Renal cortical epithelial cell (primary cell): ENCODE measurements around the gene GSE1. TPM values are rescaled to one million over a fixed set of nuclear protein-coding genes. Genes with fewer than 3 reads are reported as not detected.
"Not testable (repeated sequence)": the region's sequence is repeated elsewhere in the genome, so short reads cannot be mapped to it uniquely, and the experiment has no call there.

Experiments used
- DNase-seq: peaks from one replicate; pipeline ENCODE4 v3.0.0-alpha.2; 2011; ENCODE audit warnings: low read depth
- total RNA-seq: library from RNA; depleted of rRNA; stranded (reverse); fragments of >200 nt; gene quantifications from 2 replicates; pipeline ENCODE4 v1.2.3, GENCODE V29; 2014

GSE1 gene
- total RNA-seq, 1 donor from 2014 or later, result 44.6 TPM

DNA sequence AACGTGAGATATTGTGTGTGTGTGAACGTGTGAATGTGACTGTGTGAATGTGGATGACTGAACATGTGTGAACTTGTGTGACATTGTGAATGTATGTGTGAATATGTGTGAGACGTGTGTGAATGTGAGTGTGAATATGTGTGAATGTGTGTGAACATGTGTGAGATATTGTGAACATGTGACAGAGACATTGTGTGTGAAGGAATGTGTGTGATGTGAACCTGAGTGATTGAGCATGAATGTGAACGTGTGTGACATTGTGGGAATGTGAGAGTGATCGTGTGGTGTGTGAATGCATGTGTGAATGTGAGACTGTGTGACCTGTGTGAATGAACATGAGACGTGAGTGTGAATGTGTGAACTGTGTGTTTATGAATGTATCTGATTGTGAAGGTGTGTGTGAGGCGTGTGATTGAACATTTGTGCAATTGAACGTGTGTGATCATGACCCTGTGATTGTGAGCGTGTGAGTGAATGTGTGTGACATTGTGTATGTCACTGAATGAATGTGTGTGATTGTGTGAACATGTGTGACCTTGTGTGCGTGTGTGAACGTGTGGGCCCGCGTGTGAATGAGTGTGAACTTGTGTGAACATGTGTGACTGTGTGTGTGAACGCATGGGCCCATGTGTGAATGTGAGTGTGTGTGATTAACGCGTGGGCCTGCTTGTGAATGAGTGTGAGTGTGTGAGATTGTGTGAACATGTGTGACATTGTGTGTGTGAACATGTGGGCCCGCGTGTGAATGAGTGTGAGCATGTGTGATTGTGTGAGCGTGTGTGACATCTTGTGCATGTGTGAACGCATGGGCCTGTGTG, 23.2 kb upstream of the GSE1 start:
- no peak for DNase-seq

DNA sequence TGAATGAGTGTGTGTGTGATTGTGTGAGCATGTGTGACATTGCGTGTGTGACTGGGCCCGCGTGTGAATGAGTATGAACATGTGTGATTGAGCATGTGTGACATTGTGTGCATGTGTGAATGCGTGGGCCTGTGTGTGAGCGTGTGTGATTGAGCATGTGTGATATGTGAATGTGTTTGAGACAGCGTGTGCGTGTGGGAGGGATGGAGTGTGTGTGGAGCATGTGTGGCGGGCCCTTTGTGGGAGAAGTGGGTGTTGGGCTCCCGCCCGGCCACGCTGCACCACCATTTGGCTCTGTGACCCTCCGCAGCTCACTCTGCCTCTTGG, 22.7 kb upstream of the GSE1 start:
- DNase-seq, result no peak

DNA sequence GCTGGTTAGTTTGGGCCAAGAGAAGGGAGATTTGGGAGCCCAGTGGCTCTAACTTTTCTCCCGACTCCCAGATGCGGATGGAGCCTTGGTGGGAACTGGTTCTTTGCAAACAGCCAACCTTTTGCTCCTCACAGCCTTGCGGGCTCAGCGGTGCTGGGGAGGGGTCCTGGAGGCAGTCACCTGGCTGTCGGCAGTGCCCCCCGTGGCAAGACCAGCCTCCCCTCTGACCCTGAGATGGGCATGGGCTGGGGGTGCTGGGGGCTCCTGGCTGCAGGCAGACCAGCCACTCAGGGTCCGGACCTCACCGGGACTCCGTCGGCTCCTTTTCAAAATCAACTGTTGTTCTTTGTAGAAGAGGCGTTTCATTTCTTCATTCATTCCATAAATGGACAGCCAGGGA, 21.7 kb upstream of the GSE1 start:
- no peak for DNase-seq

DNA sequence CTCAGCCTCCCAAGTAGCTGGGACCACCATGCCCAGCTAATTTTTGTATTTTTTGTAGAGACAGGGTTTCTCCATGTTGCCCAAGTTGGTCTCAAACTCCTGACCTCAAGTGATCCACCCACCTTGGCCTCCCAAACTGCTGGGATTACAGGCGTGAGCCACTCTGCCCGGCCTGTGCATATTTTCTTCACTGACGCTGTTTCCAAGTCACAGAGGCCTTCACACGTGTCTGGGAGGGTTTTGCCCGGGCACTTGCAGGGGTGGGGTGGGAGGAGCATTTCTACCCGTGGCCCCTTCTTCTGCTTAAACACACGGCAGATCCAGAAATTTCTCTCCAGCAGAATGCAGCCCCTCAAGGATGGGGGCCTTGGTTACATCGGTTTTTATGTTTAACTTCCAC, 20.8 kb upstream of the GSE1 start:
- not testable (repeated sequence) for DNase-seq

DNA sequence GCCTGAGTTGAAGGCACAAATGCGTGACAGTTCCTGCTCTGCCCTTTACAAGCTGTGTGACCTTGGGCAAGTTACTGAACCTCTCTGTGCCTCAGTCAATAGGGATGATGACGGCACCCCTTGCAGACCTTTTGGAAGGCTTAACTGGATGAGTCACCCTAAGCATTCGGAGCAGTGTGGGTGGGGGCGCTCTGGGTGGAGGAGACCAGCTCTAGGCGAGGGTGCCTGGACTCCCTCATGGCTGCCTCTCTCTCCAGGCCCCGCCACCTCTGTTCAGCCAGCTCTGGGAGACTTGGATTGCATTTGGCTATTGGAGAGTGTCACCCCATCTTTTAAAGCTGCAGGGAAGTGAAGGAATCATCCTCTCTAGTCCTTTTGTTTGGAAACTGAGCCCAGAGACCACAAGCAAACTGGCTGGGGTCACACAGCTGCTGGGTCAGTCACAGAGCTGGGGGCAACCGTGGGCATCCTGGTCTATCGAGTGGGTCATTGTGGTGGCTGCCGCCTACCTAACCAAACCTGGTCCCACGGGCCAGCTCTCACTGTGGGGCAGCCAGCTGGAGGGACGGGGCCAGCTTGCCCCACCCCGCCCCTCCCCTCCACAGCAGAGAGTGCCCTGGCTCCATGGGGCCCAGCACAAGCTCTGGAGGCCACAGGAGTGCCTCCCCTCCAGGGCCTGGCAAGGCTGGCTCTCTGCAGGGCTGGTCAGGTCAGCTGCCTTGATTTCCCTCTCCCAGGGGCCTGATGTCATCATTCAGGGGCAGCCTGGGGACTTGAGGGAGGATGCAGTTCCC, 20.2 kb upstream of the GSE1 start:
- DNase-seq, result no peak

DNA sequence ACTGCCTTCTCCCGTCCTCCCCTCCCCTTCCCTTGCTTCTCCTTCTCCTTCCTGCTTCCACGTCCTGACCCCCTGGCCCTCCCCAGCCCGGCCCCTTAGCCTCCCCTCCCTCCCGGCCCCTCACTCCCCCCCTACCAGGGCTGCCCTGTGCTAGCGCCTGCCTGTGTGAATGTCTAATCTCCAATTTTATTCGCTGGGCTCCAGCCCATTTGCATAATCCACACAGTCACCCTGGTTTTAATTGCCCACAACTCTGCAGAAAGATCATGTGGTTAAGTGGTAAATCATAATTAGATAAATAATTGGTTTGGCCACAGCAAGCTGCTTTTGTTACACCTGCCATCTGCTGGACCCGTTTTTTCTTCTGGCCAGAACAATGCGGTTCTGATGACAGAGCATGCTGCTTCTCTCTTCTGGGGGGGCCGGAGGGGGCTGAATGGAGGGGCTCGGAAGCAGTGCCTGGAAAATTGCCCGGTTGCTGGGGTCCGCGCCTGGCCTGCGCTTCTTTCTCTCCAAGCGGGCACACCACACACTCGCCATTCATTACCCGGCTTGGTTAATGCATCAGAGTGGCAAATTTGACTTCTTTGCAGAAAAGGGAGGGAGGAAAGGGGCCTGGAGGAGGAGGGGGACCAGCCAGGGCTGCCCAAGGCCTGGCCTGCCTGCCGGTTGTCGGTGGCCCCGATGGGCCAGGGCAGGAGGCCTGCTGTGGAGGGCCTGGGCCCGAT, 19.5 kb upstream of the GSE1 start:
- no peak for DNase-seq

DNA sequence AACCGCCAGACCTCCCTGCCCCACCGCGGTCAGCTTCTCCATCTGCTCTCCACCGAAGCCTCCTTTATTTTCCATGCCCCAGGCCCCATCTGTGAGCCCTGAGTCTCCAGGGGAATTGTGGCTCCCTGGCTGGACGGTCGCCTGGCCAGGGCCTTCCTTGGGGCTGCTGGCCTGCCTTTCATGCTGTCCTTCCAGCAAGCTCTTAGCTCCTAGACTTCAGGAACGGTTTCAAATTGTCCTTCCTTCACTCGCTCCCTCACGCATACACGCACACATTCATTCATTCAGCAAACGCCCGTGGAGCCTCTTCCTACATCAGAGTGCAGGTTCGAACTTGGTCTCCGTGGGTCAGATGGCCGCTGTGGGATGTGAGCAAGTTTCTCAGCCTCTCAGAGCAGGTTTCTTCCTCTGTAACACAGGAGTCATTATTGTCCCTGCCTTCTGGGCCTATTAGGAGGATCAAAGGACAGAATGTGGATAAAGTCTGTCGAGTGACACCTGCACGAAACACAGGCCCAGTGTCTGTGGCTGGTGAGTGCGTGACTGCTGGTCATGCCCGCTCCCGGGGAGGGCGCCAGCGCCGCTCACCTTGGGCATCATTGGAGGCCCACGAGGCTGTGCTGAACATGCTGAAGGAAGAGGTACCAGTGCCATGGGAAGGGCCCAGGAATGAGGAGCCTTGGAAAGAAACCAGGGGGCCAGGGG, 18.7 kb upstream of the GSE1 start:
- no peak for DNase-seq

DNA sequence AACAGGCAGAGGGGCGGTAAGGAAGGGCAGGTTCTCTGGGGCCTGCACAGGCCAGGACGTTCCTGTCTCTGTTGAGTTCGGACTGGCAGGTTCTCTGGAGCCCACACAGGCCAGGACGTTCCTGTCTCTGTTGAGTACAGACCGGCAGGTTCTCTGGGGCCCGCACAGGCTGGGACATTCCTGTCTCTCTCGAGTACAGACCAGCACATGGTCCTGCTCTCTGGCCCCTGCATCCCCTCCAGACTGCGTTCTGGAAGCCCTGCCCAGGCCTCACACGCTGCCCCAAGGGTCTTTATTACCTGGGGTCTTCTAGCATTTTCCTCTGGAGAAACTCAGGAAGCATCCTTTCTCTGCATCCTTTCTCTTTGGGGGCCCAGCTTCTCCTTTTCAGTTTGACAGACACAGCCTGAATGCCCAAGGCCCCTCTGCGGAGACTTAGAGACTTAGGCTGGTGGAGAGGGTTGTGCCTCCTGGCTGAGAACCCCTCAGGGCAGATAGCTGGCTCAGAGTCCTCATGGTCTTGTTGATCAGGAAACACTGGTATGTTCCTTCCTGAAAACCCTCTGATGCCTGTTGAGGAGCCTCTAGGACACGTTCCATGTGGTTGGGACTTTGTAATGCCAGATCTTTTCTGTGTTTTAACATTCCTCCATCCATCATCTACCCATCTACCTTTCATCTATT, 18.0 kb upstream of the GSE1 start:
- DNase-seq, result no peak

DNA sequence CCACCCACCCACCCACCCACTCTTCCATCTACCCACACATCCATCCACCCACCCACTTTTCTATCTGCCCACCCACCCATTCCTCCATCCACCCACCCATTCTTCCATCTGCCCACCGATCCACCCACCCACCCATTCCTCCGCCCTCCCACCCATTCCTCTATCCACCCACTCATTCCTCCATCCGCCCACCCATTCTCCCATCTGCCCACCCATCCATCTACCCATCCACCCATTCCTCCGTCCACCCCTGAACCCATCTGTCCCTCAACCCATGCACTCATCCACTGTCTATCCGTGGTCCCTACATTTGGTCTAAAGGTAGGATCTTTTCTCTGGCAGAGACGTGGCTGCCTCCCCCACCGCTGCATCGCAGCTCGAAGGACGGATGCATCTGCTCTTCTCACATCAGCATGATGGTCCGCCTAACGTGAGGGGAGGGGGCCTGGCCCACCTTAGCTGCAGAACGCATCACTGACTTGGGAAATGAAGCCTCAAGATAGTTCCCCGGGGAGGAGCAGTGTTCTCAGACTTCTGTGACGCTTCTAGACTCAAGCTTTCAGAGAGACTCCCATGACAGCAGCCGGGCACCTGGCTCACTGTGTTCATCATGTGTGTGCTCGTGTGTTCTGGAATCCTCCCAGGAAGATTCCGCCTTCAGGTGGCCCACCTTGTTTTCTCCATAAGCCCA, 17.2 kb upstream of the GSE1 start:
- no peak for DNase-seq

DNA sequence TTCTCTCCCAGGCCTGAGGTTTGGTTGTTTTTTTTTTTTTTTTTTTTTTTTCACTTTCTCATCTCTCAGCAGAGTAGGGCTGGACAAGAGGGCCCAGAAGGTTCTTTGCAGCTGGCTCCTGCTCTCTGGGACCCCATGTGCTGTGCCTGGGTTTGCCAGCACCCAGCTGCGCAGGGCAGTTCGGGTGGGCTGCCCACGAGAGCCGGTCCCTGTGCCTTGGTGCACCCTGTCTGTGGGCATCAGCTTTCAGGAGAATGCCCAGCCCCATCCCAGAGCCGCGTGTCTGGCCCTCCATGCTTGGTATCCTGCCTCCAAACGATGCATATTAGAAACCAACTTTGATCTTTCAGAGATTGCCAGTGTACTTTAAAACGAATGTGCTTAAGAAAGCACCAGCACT, 15.0 kb upstream of the GSE1 start:
- DNase-seq, result no peak

DNA sequence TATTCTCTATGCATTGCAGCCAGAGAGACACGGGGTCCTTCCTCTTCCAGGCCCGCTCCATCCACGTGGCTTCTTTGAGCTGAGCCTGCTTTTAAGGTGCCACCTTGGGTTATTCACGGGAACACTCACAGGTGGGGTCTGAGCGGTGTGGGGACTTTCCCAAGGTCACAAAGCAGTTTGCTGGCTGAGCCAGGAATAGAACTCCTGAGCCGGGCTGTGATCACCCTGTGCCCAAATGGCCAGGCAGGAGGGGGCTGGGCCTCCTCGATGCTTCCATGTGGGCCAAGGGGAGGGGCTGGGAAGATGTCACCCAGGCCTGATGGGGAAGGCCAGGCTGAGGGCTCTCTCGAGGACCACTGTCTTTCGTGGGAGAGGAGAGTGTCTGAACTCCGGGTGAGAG, 13.0 kb upstream of the GSE1 start:
- no peak for DNase-seq

DNA sequence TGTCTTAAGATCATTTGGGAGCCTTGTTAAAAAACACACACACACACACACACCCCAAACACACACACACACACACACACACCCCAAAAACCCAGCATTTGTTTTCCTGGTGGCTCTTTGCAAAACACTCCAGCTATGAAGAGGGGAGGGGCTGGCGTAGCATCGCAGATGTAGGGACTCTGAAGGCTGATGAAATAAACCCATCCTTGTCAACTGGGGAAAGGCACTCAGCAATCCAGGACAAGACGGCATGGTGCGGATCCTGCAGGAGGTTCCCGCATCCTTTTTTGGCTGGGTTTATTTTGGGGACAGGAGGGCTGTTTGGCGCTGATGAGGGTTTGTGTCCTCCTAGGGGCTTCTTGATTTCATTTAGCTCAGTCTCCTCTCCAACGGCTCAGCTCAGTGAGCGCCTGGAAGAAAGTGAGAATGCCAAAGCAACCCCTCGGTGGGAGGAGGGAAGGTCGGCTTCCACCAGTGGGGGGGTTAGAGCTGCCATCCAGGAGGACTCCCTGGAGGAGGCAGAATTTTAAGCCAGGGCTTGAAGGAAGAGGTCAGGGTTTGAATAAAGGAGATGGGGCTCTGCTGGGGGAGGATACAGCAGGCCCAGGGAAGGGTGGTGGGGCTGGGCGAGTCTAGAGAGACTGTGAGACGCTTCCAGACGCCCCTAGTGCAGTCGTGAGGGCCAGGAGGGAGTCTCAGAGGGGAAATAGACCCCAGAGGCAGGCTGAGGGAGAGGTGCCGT, 12.4 kb upstream of the GSE1 start:
- no peak for DNase-seq

DNA sequence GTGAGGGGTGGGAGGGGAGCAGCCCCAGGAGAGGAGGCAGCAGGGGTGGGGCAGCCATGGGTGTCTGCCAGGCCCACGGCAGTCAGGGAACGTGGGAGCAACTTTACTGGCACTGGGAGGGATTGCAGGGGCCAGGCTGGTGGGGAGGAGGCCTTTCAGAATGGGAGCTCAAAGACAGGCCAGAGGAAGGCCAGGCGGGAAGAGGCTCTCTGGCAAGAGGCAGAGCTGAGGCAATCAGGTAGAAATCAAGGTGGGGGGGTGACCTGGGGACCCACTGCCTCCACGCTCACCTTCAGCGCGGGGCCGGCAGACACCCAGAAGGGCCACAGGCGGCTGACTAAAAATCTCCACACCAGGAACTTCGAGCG, 11.9 kb upstream of the GSE1 start:
- DNase-seq, result no peak

DNA sequence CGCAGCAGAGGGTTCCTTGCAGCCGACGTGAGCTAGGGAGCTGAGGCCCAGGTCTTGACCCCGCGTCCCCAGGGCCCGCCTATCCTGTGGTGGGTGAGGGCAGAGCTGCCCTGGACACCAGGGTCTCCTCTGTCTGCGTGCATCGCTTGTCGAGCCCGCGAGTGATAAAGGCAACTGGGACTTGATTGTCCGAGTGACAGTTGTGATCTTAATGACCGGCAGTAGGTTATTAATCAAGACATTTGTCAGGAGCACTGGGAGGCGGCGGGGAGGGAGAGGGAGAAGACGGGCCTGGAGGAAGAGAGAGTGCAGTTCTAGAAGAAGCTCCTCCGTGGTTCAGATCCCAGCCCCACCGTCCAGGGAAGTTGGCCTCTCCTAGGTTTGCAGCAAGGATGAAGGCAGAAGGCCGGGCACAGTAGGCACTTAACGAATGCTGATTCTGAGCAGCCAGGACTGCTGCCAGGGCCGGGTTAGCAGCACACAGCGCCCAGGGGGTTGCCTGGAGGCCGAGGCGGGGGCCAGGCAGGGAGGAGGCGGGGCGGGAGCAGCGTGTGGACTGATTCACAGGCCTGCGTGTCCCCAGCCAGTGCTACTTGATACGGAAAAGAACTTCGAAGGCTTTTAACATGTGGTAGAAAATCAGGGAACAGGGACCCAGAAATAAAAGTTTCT, 11.3 kb upstream of the GSE1 start:
- DNase-seq, result no peak

DNA sequence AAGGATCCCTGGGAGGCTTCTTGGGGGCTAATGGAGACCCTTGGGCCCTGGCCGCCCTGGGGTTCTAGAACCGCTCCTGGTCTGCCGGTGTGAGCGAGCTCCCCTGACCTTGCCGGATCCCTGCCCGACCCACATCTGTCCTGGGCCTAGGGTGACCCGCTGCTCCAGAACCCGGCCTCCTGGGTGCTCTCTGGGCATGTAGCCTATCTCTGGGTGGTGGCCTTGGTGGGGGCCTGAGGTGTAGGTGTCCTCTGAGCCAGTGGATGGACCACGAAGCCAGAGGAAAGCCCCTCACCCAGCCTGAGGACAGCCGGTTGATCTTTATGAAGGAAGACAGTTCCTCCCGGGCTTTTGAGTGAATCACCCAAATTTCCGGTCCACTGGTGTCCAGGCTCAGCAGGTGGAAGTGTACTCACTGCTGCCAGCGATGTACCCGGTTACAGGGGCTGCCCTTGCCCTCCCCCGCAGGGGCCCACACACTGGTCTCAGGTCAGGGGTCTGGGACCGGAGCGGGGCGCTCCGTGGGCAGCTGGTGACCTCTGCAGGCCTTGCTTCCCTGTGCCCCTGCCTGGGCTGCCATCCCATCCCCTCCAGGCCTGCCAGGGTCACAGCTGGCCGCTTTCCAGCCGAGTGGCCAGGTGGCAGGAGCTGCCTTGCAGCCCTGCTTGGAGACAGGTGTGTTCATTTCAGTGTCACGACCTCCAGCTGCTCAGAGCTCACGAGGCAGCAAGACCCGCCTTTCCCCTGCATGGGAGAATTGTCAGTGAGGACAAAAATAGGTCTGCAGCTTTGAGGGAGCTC, 10.5 kb upstream of the GSE1 start:
- no peak for DNase-seq

DNA sequence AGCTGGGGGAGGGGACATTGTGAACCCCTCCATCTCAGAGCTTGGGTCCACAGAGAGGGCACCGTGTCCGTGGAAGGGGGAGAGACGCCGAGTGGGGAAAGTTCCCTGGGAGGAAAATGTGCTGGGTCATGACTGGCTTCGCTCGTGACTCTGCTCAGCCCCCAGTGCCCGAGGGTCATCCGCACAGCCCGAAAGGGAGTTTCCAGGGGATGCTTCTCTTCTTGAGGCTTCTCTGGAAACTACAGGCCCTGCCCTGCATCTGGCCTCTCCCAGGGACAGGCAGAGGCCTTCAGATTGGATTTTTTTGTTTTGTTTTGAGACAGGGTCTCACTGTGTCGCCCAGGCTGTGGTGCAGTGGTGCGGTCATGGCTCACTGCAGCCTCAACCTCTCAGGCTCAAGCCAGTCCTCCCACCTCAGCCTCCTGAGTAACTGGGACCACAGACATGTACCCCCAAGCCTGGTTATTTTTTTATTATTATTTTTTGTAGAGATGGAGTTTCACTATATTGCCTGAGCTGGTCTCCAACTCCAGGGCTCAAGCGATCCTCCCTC, 9.8 kb upstream of the GSE1 start:
- no peak for DNase-seq

DNA sequence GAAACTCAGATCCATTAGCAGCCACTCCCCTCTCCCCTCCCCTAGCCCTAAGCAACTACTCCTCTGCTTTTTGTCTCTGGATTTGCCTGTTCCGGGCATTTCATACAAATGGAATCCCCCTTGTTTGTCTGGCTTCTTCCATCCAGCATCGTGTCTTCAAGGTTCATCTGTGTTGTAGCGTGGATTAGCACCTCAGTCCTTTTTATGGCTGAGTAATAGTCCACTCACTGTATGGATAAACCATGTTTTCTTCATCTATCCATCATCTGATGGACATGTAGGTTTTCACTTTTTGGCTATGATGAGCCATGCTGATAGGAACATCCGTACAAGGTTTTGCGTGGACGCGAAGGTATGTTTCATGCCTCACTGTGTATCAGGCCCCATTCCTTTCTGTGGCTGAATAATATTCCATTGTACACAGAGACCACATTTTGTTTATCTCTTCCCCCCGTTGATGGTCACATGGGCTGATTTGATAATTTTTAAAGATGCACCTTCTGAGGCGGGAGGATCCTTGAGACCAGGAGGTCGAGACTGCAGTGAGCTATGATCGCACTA, 8.9 kb upstream of the GSE1 start:
- no peak for DNase-seq
